K562 (cell line): ENCODE data around the gene PLEKHG4B. TPM values are rescaled to one million over a fixed set of nuclear protein-coding genes. Genes with fewer than 3 reads are reported as not detected.

Source experiments
- ATAC-seq: fragments of 200-7000 bp; cut with Tn5 transposase; 3 replicates; pipeline ENCODE4 v1.9.1; 2020; ENCODE audit warnings: moderate library complexity
- BruUV-seq: library from RNA; stranded (reverse); fragments of 400-500 nt; replicated peaks from 2 replicates; lab custom pipeline; 2021; lab: Mats Ljungman, UMichigan
- CTCF ChIA-PET: fragments of 300-600 bp; formaldehyde crosslinking; extraction: SDS; loops from one replicate; lab custom pipeline; 2021; ENCODE audit warnings: low intra/inter-chr PET ratio; lab: Yijun Ruan, JAX
- POLR2A ChIA-PET: fragments of 300-600, 350-650 bp; sonication (Branson Sonifier 250); formaldehyde crosslinking; extraction: SDS; loops from one replicate; lab custom pipeline; 2021; ENCODE audit warnings: antibody characterized with exemption, inconsistent platforms; lab: Yijun Ruan, JAX
- DNase-seq, 4 experiments: peaks; one replicate each; pipeline versions ENCODE4 v3.0.0 to v3.0.0-alpha.2; 2011 to 2018; ENCODE audit warnings: low spot score in 3 of 4, mixed read lengths in 3 of 4; ENCODE audit errors: extremely low read depth in 1 of 4
- FAIRE-seq: peaks from 2 replicates; lab custom pipeline; 2011; peaks lifted over from hg19 to GRCh38; lab: Jason Lieb, UNC
- H2AFZ ChIP-seq: 2 replicates; pipeline ENCODE4 v1.6.0; 2011; ENCODE audit warnings: low read depth, low read length, control low read depth, inconsistent platforms
- H3K27ac ChIP-seq: fragments of 200-600 bp; 3 replicates; pipeline ENCODE4 v1.8.0; 2011; ENCODE audit warnings: low read depth, mild to moderate bottlenecking, control low read depth, inconsistent platforms, low read length, moderate library complexity, mixed read lengths; ENCODE audit errors: extremely low read depth
- H3K27me3 ChIP-seq, 2 experiments: fragments of 300-600 bp in 1 of 2; 2 replicates in 1 of 2; 3 replicates in 1 of 2; pipeline versions ENCODE4 v1.6.0 to v1.8.0; 2011; ENCODE audit warnings: inconsistent platforms in 2 of 2, low read length in 2 of 2, mild to moderate bottlenecking in 1 of 2, mixed read lengths in 1 of 2, moderate library complexity in 1 of 2; ENCODE audit not compliant: control insufficient read depth in 2 of 2, insufficient read depth in 2 of 2
- H3K36me3 ChIP-seq: fragments of 300-600 bp; 3 replicates; pipeline ENCODE4 v1.8.0; 2011; ENCODE audit warnings: mild to moderate bottlenecking, low read length, inconsistent platforms; ENCODE audit not compliant: control insufficient read depth, insufficient read depth
- H3K4me1 ChIP-seq, 2 experiments: fragments of 200-600 bp in 1 of 2; replicated peaks in 1 of 2; 2 replicates in 1 of 2; 3 replicates in 1 of 2; pipeline versions ENCODE4 v1.5.1 to v1.8.0; 2011; ENCODE audit warnings: inconsistent platforms in 2 of 2, low read length in 2 of 2, mild to moderate bottlenecking in 1 of 2, mixed read lengths in 1 of 2, moderate library complexity in 1 of 2; ENCODE audit not compliant: control insufficient read depth in 2 of 2, insufficient read depth in 2 of 2
- H3K4me2 ChIP-seq: 2 replicates; pipeline ENCODE4 v1.6.1; 2011; ENCODE audit warnings: low read length, control low read depth, inconsistent platforms, mixed read lengths; ENCODE audit not compliant: insufficient read depth
- H3K4me3 ChIP-seq: fragments of 200-600 bp; sonication (generic), shearing (Covaris generic); 2 replicates; pipeline ENCODE4 v1.5.1; 2016; ENCODE audit warnings: control low read depth, inconsistent platforms
- H3K79me2 ChIP-seq: fragments of 200-600 bp; 3 replicates; pipeline ENCODE4 v1.8.0; 2011; ENCODE audit warnings: low read length, inconsistent platforms; ENCODE audit not compliant: control insufficient read depth, insufficient read depth
- H3K9ac ChIP-seq, 2 experiments: 2 replicates each; pipeline versions ENCODE4 v1.6.0 to v1.6.1; 2011; ENCODE audit warnings: low read depth in 2 of 2, low read length in 2 of 2, control low read depth in 1 of 2, inconsistent platforms in 1 of 2, mild to moderate bottlenecking in 1 of 2, mixed read lengths in 1 of 2; ENCODE audit not compliant: insufficient read depth in 1 of 2
- H3K9me1 ChIP-seq: one replicate; pipeline ENCODE4 v1.6.0; 2011; ENCODE audit warnings: inconsistent platforms, mild to moderate bottlenecking, low read length, moderate library complexity; ENCODE audit not compliant: control insufficient read depth, insufficient read depth
- H3K9me3 ChIP-seq: replicated peaks from 2 replicates; pipeline ENCODE4 v1.5.1; 2011; ENCODE audit warnings: low read depth, low read length, inconsistent platforms; ENCODE audit not compliant: control insufficient read depth, insufficient read depth
- H4K20me1 ChIP-seq: replicated peaks from 2 replicates; pipeline ENCODE4 v1.6.1; 2011; ENCODE audit warnings: low read length, inconsistent platforms, mixed read lengths; ENCODE audit not compliant: control insufficient read depth, insufficient read depth
- KLF6 ChIP-seq: fragments of 250-450 bp; sonication (Bioruptor Pico); IDR thresholded peaks from 2 replicates; pipeline ENCODE4 v1.4.0; 2020; ENCODE audit warnings: mild to moderate bottlenecking, moderate library complexity, borderline replicate concordance
- MAZ ChIP-seq, 2 experiments: fragments of 450-650 bp in 1 of 2; sonication (generic) in 1 of 2; formaldehyde crosslinking; IDR thresholded peaks in 1 of 2; conservative IDR thresholded peaks in 1 of 2; 2 replicates each; pipeline versions ENCODE4 v1.4.0 to v1.5.0; 2020; ENCODE audit warnings: mild to moderate bottlenecking in 1 of 2, missing genetic modification reagents in 1 of 2
- PATZ1 ChIP-seq: fragments of 250-450 bp; sonication (Bioruptor Pico); IDR thresholded peaks from 2 replicates; pipeline ENCODE4 v1.5.0; 2020; ENCODE audit warnings: mild to moderate bottlenecking, borderline replicate concordance
- TFAP4 ChIP-seq: sonication (generic); formaldehyde crosslinking; IDR thresholded peaks from 2 replicates; pipeline ENCODE4 v1.8.0; 2022; ENCODE audit warnings: missing genetic modification reagents, mild to moderate bottlenecking, moderate library complexity, borderline replicate concordance
- WGBS: fragments of 100-300 bp; shearing (Covaris generic); methylation state at CpG from one replicate; pipeline ENCODE4 v1.1.6; 2016; ENCODE audit warnings: low coverage, mixed read lengths; ENCODE audit not compliant: insufficient coverage; ENCODE audit errors: missing lambda C conversion rate; 5-methylcytosine and 5-hydroxymethylcytosine counted together
- in situ Hi-C: fragments of 300-500 bp; cut with MboI; formaldehyde crosslinking; loops from 4 replicates; pipeline ENCODE4 v1.15.0; 2018; ENCODE audit warnings: inconsistent platforms, mixed read lengths
- intact Hi-C: fragments of 100-400 bp; cut with micrococcal nuclease; formaldehyde crosslinking; loops from 2 replicates; pipeline ENCODE4 v1.14.2; 2022
- polyA plus RNA-seq, 8 experiments: library from polyadenylated mRNA; depleted of rRNA in 4 of 8; stranded (reverse) in 5 of 8; unstranded in 3 of 8; fragments of >200 nt; fragmentation: Nextera tagmentation in 2 of 8; fragmentation: Illumina TruSeq in 1 of 8; extraction: Ambion mirVana in 2 of 8; extraction: Trizol in 1 of 8; gene quantifications; 2 replicates each; pipeline versions ENCODE4 v1.2.1 to v1.2.3, GENCODE V29; 2011 to 2014; ENCODE audit warnings: inconsistent platforms in 1 of 8, missing spikeins in 1 of 8
- total RNA-seq, 7 experiments: library from RNA; depleted of rRNA in 6 of 7; stranded (reverse); fragments of >200 nt in 6 of 7; fragmentation: Illumina TruSeq in 2 of 7; extraction: Trizol in 2 of 7; gene quantifications; 2 replicates each; pipeline versions ENCODE4 v1.2.1 to v1.2.3, GENCODE V29; 2011 to 2021; ENCODE audit warnings: low replicate concordance in 1 of 7
- TF ChIP-seq, protein P1 (sequence below): fragments of 450-650 bp; formaldehyde crosslinking; IDR thresholded peaks from 2 replicates; pipeline ENCODE4 v1.4.0; 2022; ENCODE audit warnings: missing genetic modification characterization

PLEKHG4B gene
- total and polyA plus RNA-seq, 9 of the 15 experiments (the other 6 are each of a cell fraction or from before 2014, with no cell fraction given): 0.02 TPM; not detected in 8

- POLR2A ChIA-PET: interaction anchor here (0.6 kb wide), 2 partner anchors 22 to 366 kb away, joined by 3 read pairs; no protein-coding TSS in a partner anchor
- Histone ChIP-seq H3K9me3 (no peaks in the 10 kb centered on the region), H3K9me1 (no peaks in the 10 kb centered on the region), H3K4me1 (peaks cover 0 to 19% of the 10 kb centered on the region in 2 experiments; a peak in 3 of 5 replicates), H2AFZ (no peak overlapping the region), H3K4me3 (no peak overlapping the region), H3K79me2 (no peaks in the 10 kb centered on the region), H3K27me3 (peaks cover 36 to 67% of the 10 kb centered on the region in 2 experiments), H3K27ac (no peak overlapping the region), H3K9ac (no peak overlapping the region), H3K4me2 (no peak overlapping the region), H4K20me1 (no peaks in the 10 kb centered on the region), H3K36me3 (no peaks in the 10 kb centered on the region)
- FAIRE-seq: no peak
- no peak for ATAC-seq
- TF ChIP-seq PATZ1 (CRISPR knock-in tag): no peak
- TF ChIP-seq KLF6 (CRISPR knock-in tag): no peak
- TF ChIP-seq, protein P1, sequence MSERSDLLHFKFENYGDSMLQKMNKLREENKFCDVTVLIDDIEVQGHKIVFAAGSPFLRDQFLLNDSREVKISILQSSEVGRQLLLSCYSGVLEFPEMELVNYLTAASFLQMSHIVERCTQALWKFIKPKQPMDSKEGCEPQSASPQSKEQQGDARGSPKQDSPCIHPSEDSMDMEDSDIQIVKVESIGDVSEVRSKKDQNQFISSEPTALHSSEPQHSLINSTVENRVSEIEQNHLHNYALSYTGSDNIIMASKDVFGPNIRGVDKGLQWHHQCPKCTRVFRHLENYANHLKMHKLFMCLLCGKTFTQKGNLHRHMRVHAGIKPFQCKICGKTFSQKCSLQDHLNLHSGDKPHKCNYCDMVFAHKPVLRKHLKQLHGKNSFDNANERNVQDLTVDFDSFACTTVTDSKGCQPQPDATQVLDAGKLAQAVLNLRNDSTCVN (CRISPR knock-in tag): no peak
- TF ChIP-seq TFAP4: no peak
- no peak for TF ChIP-seq MAZ (CRISPR knock-in tag; conservative IDR thresholded peaks at IDR 0.05 in 1 of 2, IDR thresholded peaks at IDR 0.05 in 1 of 2)
- intact Hi-C loops (no loop called here), in situ Hi-C loops (no loop called here)
- DNase-seq: no peak
- CTCF ChIA-PET: no interaction called here
- 38% methylated on average over 18 of the region's 27 CpGs for WGBS
- no TSS peak for BruUV-seq
Measured at GRCh38 chr5:166441-167372, 74.7 kb downstream of the PLEKHG4B start.
